RCC 7860 (cell line): ENCODE measurements around the gene FCGR3B.
"Not testable (repeated sequence)": the region's sequence is repeated elsewhere in the genome, so short reads cannot be mapped to it uniquely, and the experiment has no call there.

Source experiments
- DNase-seq: peaks from one replicate; pipeline ENCODE4 v3.0.0-alpha.2; 2015; ENCODE audit warnings: low spot score
- FAIRE-seq: peaks from 2 replicates; lab custom pipeline; 2012; peaks lifted over from hg19 to GRCh38; lab: Jason Lieb, UNC

FCGR3B gene

GRCh38 chr1:161610198-161610597 is 20.8 kb downstream of the FCGR3B start:
- not testable (repeated sequence) for DNase-seq, FAIRE-seq

GRCh38 chr1:161606541-161607336 is 24.2 kb downstream of the FCGR3B start:
- not testable (repeated sequence) for FAIRE-seq, DNase-seq

- DNase-seq, FAIRE-seq: not testable (repeated sequence)
These were observed 25.0 kb downstream of the FCGR3B start for GRCh38 chr1:161605762-161606540.

GRCh38 chr1:161605024-161605423 is 26.0 kb downstream of the FCGR3B start:
- not testable (repeated sequence) for FAIRE-seq, DNase-seq

DNA sequence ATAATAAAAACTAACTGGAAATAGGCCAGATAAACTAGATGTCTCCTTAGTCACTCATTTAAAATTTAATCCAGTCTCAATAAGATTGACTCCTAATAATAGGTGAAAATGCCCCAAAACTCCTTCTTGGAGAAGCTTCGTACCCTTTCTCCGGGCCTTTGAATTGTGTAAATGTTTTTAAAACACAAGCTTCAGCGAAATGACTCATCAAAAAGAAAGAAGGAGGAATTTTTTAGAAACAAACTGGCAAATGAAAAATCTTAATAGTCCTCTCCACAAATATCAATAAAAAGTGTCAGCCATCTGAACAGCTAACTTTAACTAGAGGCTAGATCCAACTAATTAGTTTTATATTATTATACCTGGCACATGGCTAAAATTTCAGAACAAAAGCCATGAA is 33.9 kb downstream of the FCGR3B start:
- not testable (repeated sequence) for DNase-seq, FAIRE-seq

DNA sequence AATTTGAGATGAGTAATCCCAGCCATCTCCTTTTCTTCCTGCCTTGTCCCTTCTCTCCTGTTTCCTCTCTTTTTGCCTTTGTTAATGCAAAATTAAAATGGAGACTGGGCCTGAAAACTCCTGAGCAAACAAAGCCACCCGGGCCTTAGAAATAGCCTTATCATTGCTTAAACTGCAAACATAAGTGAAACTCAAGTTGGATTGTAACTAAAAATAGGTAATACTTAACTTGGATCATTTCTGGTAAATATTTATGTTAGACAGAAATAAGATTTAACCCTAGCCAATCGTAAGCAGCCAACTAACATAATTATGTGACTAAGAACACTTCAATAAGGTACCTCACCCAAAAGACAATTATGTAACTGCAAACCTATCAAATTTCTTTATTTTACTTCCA is 35.4 kb downstream of the FCGR3B start:
- not testable (repeated sequence) for FAIRE-seq, DNase-seq

DNA sequence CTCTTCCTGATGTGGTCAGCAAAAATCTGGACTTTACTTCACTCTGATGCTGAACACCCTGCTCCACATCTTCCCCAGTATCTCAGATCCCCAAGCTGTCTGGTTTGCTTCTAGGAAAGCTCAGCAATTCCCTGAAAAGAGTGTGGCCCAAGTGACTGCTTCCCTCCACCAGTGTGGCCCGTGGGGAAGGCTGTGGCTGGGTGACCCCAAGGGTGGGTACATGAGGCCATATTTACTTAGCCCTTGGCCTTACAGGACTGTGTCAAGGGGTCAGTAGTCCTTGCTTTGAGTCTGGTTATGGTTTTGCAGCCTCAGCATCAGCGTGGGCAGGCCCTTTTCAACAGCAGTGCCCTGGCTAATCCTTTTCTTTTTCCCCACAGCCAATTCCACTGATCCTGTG is 35.8 kb downstream of the FCGR3B start:
- FAIRE-seq, DNase-seq: not testable (repeated sequence)

- FAIRE-seq, DNase-seq: not testable (repeated sequence)
These were observed 36.5 kb downstream of the FCGR3B start for GRCh38 chr1:161594269-161594984.

DNA sequence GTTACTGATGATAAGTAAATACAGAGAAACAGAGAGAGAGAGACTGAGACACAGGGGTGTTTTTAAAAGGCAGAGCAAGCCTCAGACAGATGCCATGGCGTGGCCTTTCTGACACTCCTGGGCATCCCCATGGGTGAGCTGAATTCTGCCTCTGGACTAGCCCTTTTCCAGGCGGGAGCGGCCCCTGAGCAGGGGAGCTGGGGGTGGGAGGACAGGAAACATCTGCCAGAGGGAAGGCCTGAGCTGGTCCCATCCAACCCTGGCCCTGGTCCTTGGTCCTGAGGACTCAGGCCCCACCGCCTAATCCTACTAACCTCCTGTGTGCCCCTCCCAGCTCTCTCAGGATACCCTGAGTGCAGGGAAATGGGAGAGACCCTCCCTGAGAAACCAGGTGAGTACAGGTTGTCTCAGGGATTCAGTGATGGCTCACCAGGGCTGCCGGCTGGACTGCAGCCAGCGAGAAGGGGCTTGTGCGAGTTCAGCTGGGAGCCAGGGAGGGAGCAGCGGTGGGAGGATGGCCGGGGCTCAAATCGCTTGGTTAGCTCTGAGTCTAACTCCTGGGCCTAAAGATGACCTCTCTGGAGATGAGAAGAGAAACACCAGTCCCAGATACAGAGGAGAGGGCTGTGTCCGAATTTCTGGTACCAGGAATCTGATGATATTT is 37.8 kb downstream of the FCGR3B start:
- not testable (repeated sequence) for FAIRE-seq, DNase-seq

DNA sequence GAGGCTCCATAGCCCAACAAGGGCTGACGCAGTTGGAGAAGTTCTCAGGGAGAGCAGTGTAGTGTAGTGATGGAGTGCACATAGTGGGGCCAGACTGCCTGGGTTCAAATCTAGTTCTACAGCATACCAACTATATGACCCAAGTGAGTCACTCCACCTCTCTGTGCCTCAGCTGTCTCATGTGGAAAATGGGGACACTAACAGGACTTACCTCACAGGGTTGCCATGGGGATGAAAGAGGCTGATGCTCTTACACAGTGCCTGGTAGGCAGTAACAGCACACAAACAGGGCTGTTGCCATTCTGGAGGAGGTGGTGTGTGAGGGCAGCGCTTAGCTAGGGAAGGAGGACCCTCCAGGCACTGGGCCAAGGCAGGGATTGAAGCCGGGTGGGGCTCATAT is 38.4 kb downstream of the FCGR3B start:
- DNase-seq, FAIRE-seq: not testable (repeated sequence)

DNA sequence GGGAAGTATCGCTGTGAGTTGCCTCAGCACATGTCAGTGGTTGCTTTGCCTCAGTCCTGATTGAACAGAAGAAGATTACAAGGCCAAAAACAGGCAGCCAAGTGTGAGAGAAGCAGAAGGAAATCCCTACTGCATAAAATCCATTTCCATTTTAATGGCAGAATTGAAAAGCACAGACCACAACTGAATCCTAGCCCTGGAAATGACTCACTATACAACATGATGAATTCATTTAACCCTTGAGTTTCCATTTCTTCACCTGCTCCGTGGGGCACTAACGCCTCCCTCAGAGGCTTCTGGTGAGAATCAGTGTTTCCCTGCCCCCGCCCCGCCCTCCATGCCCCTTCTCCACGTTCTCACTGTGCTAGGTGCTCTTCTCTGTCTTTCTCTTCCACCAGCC is 41.1 kb downstream of the FCGR3B start:
- not testable (repeated sequence) for DNase-seq, FAIRE-seq

- DNase-seq, FAIRE-seq: not testable (repeated sequence)
These were observed 41.6 kb downstream of the FCGR3B start for GRCh38 chr1:161589365-161589764.

DNA sequence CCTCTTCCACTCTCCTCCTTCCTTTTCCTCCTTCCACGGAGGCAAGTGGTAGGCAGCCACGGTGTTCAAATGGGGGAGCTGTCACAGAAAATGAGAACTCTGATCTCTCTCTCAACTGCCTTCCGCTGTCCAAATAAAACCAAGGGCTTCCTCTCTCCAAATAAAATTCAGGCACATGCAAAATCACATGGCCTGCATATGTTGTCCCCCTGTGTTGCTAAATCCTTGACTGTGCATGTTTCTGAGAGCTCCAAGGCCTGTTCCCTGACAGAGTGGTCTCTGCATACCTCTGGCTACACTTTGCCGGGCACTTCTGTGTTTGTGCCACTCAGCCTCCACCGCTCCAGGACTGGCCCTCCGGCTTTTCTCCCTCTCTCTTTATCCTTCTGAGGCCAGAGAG is 42.4 kb downstream of the FCGR3B start:
- FAIRE-seq, DNase-seq: not testable (repeated sequence)

DNA sequence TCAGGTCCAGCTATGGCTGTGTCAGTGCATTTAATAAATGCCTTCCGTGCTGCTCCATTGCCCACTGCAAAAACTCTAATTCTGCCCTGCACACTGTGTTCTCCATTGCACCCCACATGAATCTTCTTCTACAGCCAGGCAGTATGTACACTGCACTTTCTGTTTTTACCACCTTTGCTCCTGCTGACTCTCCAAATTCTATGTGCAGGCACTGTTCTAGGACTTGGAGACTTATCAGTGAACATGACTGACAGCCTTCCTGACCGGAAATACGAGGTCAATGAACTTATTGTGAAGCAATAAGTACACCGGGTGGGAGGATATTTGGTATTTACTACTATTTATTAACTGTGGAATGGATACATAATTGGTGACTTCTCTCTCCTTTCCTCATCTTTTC is 48.1 kb downstream of the FCGR3B start:
- not testable (repeated sequence) for DNase-seq, FAIRE-seq

DNA sequence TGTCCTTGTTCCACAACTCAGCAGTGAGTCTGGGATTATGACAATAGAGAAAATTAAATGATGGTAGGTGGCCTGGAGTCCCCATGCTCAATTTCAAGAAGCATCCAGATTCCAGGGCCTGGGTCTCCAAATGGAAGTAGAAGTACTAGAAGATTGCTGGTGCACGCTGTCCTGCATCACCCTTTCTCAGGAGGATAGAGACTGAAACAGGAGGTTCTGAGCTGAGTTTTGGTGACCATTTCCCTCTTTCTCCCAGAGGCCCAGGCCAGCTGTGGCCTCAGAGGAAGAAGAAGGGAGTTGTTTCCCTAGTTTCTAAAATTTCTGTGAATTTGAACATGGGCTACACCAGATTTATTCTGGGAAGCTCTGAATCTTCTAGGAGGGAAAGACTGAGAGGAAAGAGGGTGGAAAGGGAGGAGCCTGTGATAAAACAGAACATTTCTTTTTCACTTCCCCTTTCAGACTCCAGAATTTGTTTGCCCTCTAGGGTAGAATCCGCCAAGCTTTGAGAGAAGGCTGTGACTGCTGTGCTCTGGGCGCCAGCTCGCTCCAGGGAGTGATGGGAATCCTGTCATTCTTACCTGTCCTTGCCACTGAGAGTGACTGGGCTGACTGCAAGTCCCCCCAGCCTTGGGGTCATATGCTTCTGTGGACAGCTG is 50.0 kb downstream of the FCGR3B start:
- not testable (repeated sequence) for FAIRE-seq, DNase-seq

- not testable (repeated sequence) for DNase-seq, FAIRE-seq
These were observed 51.0 kb downstream of the FCGR3B start for GRCh38 chr1:161579856-161580507.

DNA sequence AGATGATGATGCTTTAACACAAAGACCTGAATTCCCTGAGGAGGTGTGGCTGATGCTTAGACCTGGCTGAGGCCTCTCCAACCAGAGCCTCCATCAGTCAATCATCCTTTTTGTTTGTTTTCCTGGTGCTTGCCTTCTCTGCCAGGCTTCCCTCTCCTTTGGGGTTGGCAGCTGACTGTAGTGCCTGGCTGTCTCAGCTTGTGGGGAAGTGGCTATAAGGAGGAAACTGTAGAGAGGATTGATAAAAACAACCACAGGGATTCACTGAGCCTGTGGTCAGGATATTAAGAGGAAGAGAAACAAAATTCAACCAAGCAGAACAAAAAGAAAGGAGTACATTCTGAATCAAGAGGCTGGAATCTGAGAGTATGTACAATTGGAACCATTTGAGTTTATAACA is 54.3 kb downstream of the FCGR3B start:
- not testable (repeated sequence) for FAIRE-seq, DNase-seq
